Activated CD4-positive, alpha-beta T cell treated with anti-CD3 and anti-CD28 coated beads, Interleukin-10, Interleukin-2, amounts not matched to agents 100 ng/mL and 50 ng/mL, durations not matched to agents 16 hours and 8 hours (primary cell): ENCODE results near the gene OR2A5.
"Not testable (repeated sequence)": the region's sequence is repeated elsewhere in the genome, so short reads cannot be mapped to it uniquely, and the experiment has no call there.

Experiments used
- DNase-seq: peaks from one replicate; pipeline ENCODE4 v3.0.0-alpha.2; 2020

OR2A5 gene

GRCh38 chr7:144036302-144036885 is 12.4 kb upstream of the OR2A5 start:
- DNase-seq = no peak

DNA sequence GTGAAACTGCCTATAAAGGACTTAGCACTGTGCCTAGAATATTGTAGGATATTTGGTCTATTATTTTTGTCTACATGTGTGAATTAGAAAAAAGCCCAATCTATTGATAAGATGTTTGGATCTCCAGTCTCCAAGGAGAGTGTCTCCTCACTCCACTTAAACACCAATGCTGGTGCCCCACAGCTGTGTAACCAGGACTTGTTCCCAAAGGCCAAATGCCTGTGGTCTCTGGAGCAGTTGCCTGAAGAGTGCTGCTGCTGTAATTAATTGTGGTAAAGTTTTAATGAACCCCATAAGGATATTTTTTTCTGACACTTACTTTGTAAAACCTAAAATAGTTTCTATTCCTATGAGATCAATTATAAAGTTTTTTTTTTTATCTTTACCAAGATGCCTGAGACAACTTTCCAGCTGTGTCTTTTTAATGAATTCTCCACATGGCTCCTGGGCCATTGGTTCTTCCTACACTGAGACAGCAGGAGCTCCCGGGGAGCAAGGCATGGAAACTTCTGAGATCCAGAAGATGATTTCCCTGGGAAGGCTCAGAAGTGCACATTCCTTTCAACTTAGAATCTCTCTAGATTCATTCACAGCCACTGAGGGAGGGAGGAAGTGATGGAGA is 11.2 kb upstream of the OR2A5 start:
- no peak for DNase-seq

DNA sequence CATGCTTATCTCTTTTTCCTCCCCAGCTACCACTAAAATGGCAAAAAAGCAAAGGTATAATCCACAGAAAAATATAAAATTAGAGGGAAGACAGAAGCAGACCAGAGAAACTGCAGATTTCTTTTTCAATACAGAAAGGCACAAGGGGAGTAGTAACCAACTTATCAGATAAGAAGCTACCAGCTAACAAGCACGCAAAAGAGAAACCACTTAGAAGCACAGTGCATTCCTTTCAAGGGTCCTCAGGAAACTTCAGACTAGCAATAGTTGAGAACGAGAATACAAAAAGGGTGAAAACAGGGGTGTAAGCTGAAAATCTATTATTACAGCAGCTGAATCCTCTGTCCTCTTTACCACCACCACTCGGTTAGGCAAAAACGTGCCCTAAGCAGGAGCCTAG is 9.9 kb upstream of the OR2A5 start:
- DNase-seq = no peak

DNA sequence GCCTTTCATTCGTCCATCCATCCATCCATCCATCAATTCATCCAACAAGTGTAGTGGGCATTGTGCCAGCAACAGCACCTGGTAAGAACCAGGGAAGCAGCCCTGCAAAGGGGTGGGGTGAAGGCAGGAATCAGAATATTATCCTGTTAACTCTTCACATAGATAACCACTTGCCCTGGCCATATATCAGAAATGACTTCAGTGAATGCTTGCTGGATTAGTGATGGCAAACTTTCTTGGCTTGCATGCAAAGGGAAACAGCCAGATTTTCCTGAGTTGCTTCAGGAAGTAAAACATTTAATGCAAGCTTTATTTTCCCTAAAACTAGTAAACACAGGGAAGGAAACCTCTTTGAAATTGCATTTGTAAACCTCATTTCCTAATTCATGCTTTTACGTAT is 743 bp downstream of the OR2A5 start:
- DNase-seq = no peak

DNA sequence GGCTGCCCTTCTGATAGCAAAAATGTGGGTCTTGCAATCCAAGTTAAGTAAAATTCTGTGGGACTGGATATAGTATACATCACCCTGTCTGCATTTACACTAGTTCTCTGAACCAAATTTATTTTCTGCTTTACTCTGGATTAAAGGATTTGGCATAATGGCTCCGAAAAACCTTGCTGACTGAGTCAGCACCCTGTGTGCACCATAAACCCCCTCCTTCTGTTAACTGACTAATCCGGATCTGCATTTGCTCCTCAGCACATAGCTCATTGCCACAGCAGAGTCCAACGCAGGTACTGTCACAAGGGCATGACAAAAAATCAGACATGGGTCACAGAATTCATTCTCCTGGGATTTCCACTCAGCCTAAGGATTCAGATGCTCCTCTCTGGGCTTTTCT is 1.3 kb downstream of the OR2A5 start:
- DNase-seq = no peak

DNA sequence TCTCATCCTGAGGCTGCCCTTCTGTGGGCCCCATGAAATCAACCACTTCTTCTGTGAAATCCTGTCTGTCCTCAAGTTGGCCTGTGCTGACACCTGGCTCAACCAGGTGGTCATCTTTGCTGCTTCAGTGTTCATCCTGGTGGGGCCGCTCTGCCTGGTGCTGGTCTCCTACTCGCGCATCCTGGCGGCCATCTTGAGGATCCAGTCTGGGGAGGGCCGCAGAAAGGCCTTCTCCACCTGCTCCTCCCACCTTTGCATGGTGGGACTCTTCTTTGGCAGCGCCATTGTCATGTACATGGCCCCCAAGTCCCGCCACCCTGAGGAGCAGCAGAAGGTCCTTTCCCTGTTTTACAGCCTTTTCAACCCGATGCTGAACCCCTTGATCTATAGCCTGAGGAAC is 2.1 kb downstream of the OR2A5 start:
- not testable (repeated sequence) for DNase-seq

DNA sequence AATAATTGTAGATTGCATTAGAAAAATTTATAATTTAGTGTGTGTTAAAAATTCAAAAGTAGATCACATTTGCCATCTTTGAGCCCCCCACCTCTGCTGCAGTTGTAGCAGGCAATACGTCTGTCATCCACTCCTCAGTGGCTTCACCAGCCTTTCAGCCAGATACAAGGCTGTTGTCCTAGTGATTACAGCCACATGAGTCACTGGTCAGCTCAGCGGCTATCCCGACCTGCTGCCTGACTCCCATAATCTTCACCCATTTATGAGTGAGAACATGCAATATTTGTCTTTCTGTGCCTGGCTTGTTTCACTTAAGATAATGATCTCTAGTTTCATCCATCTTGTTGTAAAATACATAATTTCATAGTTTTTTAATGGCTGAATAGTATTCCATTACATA is 9.2 kb downstream of the OR2A5 start:
- no peak for DNase-seq

- peak; percentile 10 for DNase-seq
Measured at GRCh38 chr7:144063710-144064109, 15.0 kb downstream of the OR2A5 start.

GRCh38 chr7:144069511-144069910 is 20.8 kb downstream of the OR2A5 start, which contains the start of gene OR2A25:
TSS of gene OR2A25 (plus strand) at chr7:144069811. CDS start at chr7:144074220, 4,409 bp downstream.
- DNase-seq = no peak

GRCh38 chr7:144069953-144070352 is 21.2 kb downstream of the OR2A5 start:
- DNase-seq = no peak

- DNase-seq = no peak
Measured at GRCh38 chr7:144074374-144074773, 25.6 kb downstream of the OR2A5 start.

DNA sequence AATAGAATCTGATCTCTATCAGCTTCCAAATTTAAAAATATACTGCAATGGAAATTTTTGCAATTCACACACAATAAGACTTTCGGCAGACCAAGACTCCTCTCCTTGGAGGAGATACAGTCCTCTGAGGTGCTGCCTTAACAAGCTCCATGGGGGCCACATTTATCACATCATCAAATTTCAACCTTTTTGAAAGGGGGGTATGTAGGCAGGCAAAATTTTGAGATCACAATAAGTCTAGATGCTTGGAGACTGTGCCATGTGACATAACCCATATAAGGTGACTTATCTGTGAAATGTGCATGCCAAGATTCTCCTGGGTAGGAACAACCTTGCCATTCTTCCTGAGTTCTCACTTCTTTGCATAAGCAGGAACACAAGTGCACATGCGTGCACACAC is 37.2 kb downstream of the OR2A5 start, which contains the start of gene OR2A12:
TSS of gene OR2A12 (plus strand) at position 301 of the 400 bp plus-strand sequence. CDS start 8,830 bp downstream, outside the sequence.
- DNase-seq = no peak

DNA sequence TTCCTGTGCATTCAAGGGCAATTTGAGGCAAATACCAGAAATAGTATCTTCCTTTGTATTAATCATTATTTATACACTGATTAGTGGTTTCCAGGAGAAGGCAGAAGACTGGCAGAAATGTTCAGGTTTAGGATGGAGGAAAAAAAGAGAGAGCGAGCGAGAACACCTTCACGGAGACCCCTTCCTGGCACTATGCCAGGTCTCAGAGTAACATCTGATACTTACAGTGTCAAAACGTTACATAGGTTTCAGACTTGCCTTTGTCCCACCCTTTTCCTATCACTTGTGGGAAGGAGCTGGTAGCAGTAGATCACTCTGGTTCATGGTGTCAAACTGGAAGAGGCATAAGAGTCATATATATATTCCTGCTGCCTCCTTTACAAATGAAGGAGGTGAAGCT is 38.0 kb downstream of the OR2A5 start:
- no peak for DNase-seq

GRCh38 chr7:144087230-144087629 is 38.5 kb downstream of the OR2A5 start:
- DNase-seq = no peak

GRCh38 chr7:144090667-144091066 is 41.9 kb downstream of the OR2A5 start:
- no peak for DNase-seq

DNA sequence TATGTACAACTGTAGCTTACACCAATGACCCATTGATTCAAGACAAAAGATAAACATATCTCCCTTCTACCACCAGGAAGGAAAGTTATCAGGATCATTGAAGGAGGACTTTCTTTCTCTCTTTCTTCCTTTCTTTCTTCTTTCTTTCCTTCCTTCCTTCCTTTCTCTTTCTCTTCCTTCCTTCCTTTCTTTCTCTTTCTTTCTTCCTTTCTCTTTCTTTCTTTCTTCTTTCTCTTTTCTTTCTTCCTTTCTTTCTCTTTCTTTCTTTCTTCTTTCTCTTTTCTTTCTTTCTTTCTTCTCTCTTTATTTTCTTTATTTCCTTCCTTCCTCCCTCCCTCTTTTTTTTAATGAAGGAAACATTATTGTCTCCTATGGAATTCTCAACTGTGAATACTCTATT is 50.0 kb downstream of the OR2A5 start:
- no peak for DNase-seq

DNA sequence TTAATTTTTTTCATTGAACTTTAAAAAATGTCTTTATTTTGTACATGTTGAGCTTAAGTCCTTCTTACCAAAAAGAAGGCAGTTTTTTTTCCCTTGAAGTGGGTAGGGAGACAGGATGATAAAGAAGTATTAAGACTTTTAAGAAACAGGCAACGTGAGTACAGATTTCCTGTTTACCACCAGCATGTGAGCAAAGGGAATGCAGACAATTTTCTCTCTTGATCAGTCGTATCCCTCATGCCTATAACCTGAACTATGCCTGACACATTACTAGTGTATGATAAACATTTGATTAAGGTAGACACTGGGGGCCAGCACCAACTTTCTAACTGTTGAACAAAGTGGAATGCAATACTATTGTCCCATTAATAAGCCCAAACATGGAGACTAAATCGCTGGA is 51.9 kb downstream of the OR2A5 start:
- no peak for DNase-seq

- no peak for DNase-seq
Measured at GRCh38 chr7:144102041-144102440, 53.3 kb downstream of the OR2A5 start.

GRCh38 chr7:144105211-144105610 is 56.5 kb downstream of the OR2A5 start:
- DNase-seq = no peak
